ENCODE data around the gene LMF1. TPM values are rescaled to one million over a fixed set of nuclear protein-coding genes. Genes with fewer than 3 reads are reported as not detected.

Gene LMF1
- total and polyA plus RNA-seq, 2 of the 8 experiments (the other 6 are each of a cell fraction or from before 2014, with no cell fraction given): 3.5 to 9.1 TPM

DNA sequence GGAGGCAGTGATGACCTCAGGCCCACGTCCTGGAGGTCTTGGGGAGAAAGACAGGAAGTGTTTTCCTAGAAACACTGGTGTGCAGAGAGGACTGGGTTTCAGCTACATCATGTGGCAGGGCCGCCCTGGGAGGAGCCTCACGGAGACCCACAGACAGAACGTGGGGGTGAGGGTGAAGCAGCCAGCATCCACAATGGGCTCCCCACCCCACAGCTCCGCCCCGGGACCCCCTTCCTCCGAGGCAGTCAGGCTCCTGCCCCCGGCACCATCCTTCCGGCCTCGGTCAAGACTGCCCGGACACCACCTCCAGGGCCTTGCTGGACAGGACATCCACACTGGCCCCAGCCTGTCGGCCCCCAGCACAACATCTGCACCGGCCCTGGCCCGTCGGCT, 51.1 kb downstream of the LMF1 start:
- CTCF ChIA-PET (ENCODE audit: partially characterized antibody): no interaction called here

More for the DNA sequence above, 51.1 kb downstream of the LMF1 start:
- Histone ChIP-seq H3K4me1 (replicated peaks in 1 of 4; ENCODE audit: control insufficient read depth in 3 of 4, insufficient read depth in 4 of 4, low read length in 3 of 4) (no peaks in the 10 kb centered on the region; a peak in 1 of 7 replicates), H2AFZ (ENCODE audit: low read length) (no peak overlapping the region), H3K18ac (ENCODE audit: extremely low read depth, low read length) (no peak overlapping the region), H3K36me3 (ENCODE audit: control insufficient read depth in 2 of 4, insufficient read depth in 4 of 4, low read length in 3 of 4) (no peaks in the 10 kb centered on the region), H3K23ac (ENCODE audit: insufficient read length) (no peak overlapping the region), H4K8ac (ENCODE audit: extremely low read depth, insufficient read depth, low read length) (no peak overlapping the region), H4K5ac (ENCODE audit: insufficient read length, low read depth, low read length) (no peak overlapping the region), H4K91ac (replicated peaks; ENCODE audit: insufficient read length, low read length) (no peak overlapping the region), H3K9ac (replicated peaks in 1 of 4; ENCODE audit: extremely low read depth in 1 of 4, low read depth in 3 of 4, low read length in 3 of 4) (no peak overlapping the region), H3K27ac (ENCODE audit: low read depth, low read length) (no peak overlapping the region), H3K27me3 (replicated peaks in 1 of 4; ENCODE audit: control insufficient read depth in 3 of 4, extremely low read depth in 1 of 4, insufficient read depth in 3 of 4, low read length in 3 of 4) (no peaks in the 10 kb centered on the region), H3K9me3 (ENCODE audit: insufficient read depth in 2 of 2, low read depth in 1 of 2, low read length in 1 of 2) (peaks cover 24 to 73% of the 10 kb centered on the region in 2 experiments), H3K14ac (ENCODE audit: insufficient read length) (no peak overlapping the region), H3K56ac (replicated peaks; ENCODE audit: insufficient read length, low read depth, low read length) (no peak overlapping the region), H3K4ac (replicated peaks; ENCODE audit: insufficient read length, low read depth, low read length) (no peak overlapping the region), H2BK5ac (ENCODE audit: low read depth, low read length) (no peak overlapping the region), H2BK12ac (ENCODE audit: low read depth, low read length) (no peak overlapping the region), H3K79me1 (ENCODE audit: low read depth, low read length) (peaks cover 2% of the 10 kb centered on the region; the same call in 1 of the 2 replicates), H3K4me2 (ENCODE audit: insufficient read depth in 1 of 2, low read depth in 2 of 2, low read length in 2 of 2) (no peak overlapping the region), H2BK15ac (ENCODE audit: low read length) (no peak overlapping the region), H3K23me2 (ENCODE audit: low read depth, low read length) (no peaks in the 10 kb centered on the region), H4K20me1 (replicated peaks in 1 of 2; ENCODE audit: control insufficient read depth in 1 of 2, insufficient read depth in 2 of 2, low read length in 2 of 2) (no peaks in the 10 kb centered on the region), H3K4me3 (ENCODE audit: extremely low read depth in 1 of 4, insufficient read depth in 2 of 4, low read depth in 3 of 4, low read length in 4 of 4) (no peak overlapping the region), H2BK20ac (ENCODE audit: low read length) (no peak overlapping the region), H2AK5ac (ENCODE audit: low read depth, low read length) (no peak overlapping the region), H2BK120ac (replicated peaks; ENCODE audit: low read depth, low read length) (no peak overlapping the region), H3K79me2 (ENCODE audit: control insufficient read depth in 1 of 2, insufficient read depth in 2 of 2, low read length in 2 of 2) (no peaks in the 10 kb centered on the region)
- WGBS, 2 experiments (ENCODE audit: extremely low coverage in 1 of 2, insufficient coverage in 1 of 2, insufficient read length in 1 of 2, insufficient replicate concordance in 2 of 2, low coverage in 1 of 2, low lambda C conversion rate in 2 of 2, missing lambda C conversion rate in 1 of 2): 83% methylated on average over 11 of the region's 15 CpGs; no CpG with 5 or more reads in 1 of the 2 experiments
- FAIRE-seq (no peak), DNase-seq (ENCODE audit: low read depth in 1 of 2, low spot score in 2 of 2) (no peak)
- TF ChIP-seq GTF2F1 (IDR thresholded peaks at IDR 0.05; ENCODE audit: borderline replicate concordance, low read depth, low read length) (no peak), ASH2L (IDR thresholded peaks at IDR 0.05; ENCODE audit: low read length) (no peak), SUZ12 (IDR thresholded peaks at IDR 0.05; ENCODE audit: low read length) (no peak), BACH1 (IDR thresholded peaks at IDR 0.05; ENCODE audit: low read length) (no peak), CBX8 (IDR thresholded peaks at IDR 0.05; ENCODE audit: borderline replicate concordance, low read depth, low read length) (no peak), RFX5 (IDR thresholded peaks at IDR 0.05; ENCODE audit: borderline replicate concordance, low read depth, low read length) (no peak), SIX5 (IDR thresholded peaks at IDR 0.05; ENCODE audit: low read depth, low read length) (no peak)
- TF ChIP-seq, protein P1, sequence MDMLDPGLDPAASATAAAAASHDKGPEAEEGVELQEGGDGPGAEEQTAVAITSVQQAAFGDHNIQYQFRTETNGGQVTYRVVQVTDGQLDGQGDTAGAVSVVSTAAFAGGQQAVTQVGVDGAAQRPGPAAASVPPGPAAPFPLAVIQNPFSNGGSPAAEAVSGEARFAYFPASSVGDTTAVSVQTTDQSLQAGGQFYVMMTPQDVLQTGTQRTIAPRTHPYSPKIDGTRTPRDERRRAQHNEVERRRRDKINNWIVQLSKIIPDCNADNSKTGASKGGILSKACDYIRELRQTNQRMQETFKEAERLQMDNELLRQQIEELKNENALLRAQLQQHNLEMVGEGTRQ (IDR thresholded peaks at IDR 0.05; ENCODE audit: low read length): no peak
- POLR2A ChIA-PET (ENCODE audit: partially characterized antibody): no interaction called here

Measured in H1 (cell line).